GM18951 (cell line): Measurements from ENCODE around the gene CROCC2.

Experiments used
- POLR2A ChIP-seq: IDR thresholded peaks from 4 replicates; pipeline ENCODE4 v1.6.1; 2011; ENCODE audit warnings: mild to moderate bottlenecking; ENCODE audit not compliant: insufficient read length, insufficient read depth; ENCODE audit errors: extremely low read depth
- in situ Hi-C: fragments of 300-500 bp; cut with MboI; formaldehyde crosslinking; loops from one replicate; pipeline ENCODE4 v1.12.0; 2022; ENCODE audit warnings: low sequenced_read_pairs, mixed read lengths, inconsistent platforms; ENCODE audit not compliant: unreplicated experiment

Gene CROCC2

GRCh38 chr2:240982821-240983281 lies 76.7 kb downstream of the CROCC2 start:
- no peak for TF ChIP-seq POLR2A
- in situ Hi-C loops = no loop called here

- TF ChIP-seq POLR2A = no peak
- in situ Hi-C loops = no loop called here
Observed at GRCh38 chr2:240983361-240983995, 77.3 kb downstream of the CROCC2 start.

GRCh38 chr2:240983996-240984498 lies 77.9 kb downstream of the CROCC2 start:
- TF ChIP-seq POLR2A = no peak
- in situ Hi-C loops = no loop called here

GRCh38 chr2:240985881-240986786 lies 80.0 kb downstream of the CROCC2 start:
- no peak for TF ChIP-seq POLR2A
- in situ Hi-C loops = no loop called here

GRCh38 chr2:240986787-240987411 lies 80.8 kb downstream of the CROCC2 start:
- in situ Hi-C loops = no loop called here

GRCh38 chr2:240987588-240987987 lies 81.5 kb downstream of the CROCC2 start:
- TF ChIP-seq POLR2A = no peak

More at GRCh38 chr2:240986787-240987411, 80.8 kb downstream of the CROCC2 start:
- TF ChIP-seq POLR2A = no peak

GRCh38 chr2:240988146-240988545 lies 82.0 kb downstream of the CROCC2 start:
- in situ Hi-C loops = no loop called here
- TF ChIP-seq POLR2A = no peak

More at GRCh38 chr2:240987588-240987987, 81.5 kb downstream of the CROCC2 start:
- in situ Hi-C loops = no loop called here

GRCh38 chr2:240988571-240989271 lies 82.6 kb downstream of the CROCC2 start:
- in situ Hi-C loops = no loop called here
- no peak for TF ChIP-seq POLR2A

GRCh38 chr2:240989451-240990265 lies 83.5 kb downstream of the CROCC2 start:
- no peak for TF ChIP-seq POLR2A
- in situ Hi-C loops = no loop called here

GRCh38 chr2:240990266-240990529 lies 84.1 kb downstream of the CROCC2 start:
- in situ Hi-C loops = no loop called here
- no peak for TF ChIP-seq POLR2A

GRCh38 chr2:240990726-240991377 lies 84.7 kb downstream of the CROCC2 start:
- in situ Hi-C loops = no loop called here
- TF ChIP-seq POLR2A = no peak
